ENCODE results near the gene AGO3.
A peak's percentile ranks its signal among the peaks of the same experiment; 100 is the strongest.

Gene AGO3

GRCh38 chr1:36108314-36108713 lies 177.4 kb downstream of the AGO3 start:
- no peak for TF ChIP-seq ZNF70 (CRISPR knock-in tag; IDR thresholded peaks at IDR 0.05)
- ATAC-seq: no peak

- TF ChIP-seq TCF4 (CRISPR knock-in tag; IDR thresholded peaks at IDR 0.05; ENCODE audit: borderline replicate concordance) (no peak), TOX (CRISPR knock-in tag; IDR thresholded peaks at IDR 0.05; ENCODE audit: borderline replicate concordance) (no peak), ZFP30 (CRISPR knock-in tag; IDR thresholded peaks at IDR 0.05) (no peak), OSR1 (CRISPR knock-in tag; IDR thresholded peaks at IDR 0.05) (no peak), SNAI2 (CRISPR knock-in tag; IDR thresholded peaks at IDR 0.05) (no peak), TSHZ2 (CRISPR knock-in tag; IDR thresholded peaks at IDR 0.05) (no peak), PATZ1 (CRISPR knock-in tag; IDR thresholded peaks at IDR 0.05; ENCODE audit: borderline replicate concordance) (peak; percentile 60; the same call in 1 of the 2 replicates)
- peak; percentile 92 for ATAC-seq
These were observed 178.3 kb downstream of the AGO3 start for GRCh38 chr1:36109041-36109679.

DNA sequence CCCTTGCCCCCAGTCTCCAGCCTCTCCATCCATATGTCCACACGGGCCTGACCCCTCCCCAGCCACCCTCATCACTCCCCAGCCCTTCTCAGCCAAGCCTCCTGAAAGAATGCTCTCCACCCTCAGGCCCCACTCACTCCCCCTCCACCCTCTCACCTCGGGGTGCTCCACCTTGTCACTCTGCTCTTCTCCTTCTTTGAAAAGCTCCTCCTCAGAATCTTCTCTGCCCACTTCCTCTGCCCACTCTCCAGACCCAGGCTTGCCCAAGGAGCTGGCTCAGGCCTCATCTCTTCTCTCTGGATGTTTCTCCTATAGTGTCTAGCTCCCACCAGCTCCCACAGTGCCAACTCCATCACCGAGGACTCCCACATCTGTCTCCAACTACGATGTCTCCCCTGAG lies 180.2 kb downstream of the AGO3 start:
- no peak for TF ChIP-seq ESRRG (CRISPR knock-in tag; IDR thresholded peaks at IDR 0.05)
- no peak for TF ChIP-seq RARB (CRISPR knock-in tag; IDR thresholded peaks at IDR 0.05)
- TF ChIP-seq ZNF565 (CRISPR knock-in tag; conservative IDR thresholded peaks at IDR 0.05; ENCODE audit: low read depth): no peak
- no peak for TF ChIP-seq TOX (CRISPR knock-in tag; IDR thresholded peaks at IDR 0.05; ENCODE audit: borderline replicate concordance)
- no peak for TF ChIP-seq ISL1 (CRISPR knock-in tag; IDR thresholded peaks at IDR 0.05)
- TF ChIP-seq, protein P1, sequence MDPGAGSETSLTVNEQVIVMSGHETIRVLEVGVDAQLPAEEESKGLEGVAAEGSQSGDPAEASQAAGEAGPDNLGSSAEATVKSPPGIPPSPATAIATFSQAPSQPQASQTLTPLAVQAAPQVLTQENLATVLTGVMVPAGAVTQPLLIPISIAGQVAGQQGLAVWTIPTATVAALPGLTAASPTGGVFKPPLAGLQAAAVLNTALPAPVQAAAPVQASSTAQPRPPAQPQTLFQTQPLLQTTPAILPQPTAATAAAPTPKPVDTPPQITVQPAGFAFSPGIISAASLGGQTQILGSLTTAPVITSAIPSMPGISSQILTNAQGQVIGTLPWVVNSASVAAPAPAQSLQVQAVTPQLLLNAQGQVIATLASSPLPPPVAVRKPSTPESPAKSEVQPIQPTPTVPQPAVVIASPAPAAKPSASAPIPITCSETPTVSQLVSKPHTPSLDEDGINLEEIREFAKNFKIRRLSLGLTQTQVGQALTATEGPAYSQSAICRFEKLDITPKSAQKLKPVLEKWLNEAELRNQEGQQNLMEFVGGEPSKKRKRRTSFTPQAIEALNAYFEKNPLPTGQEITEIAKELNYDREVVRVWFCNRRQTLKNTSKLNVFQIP (CRISPR knock-in tag; IDR thresholded peaks at IDR 0.05; ENCODE audit: borderline replicate concordance, low read depth): no peak
- no peak for TF ChIP-seq ZC3H10 (CRISPR knock-in tag; IDR thresholded peaks at IDR 0.05)
- TF ChIP-seq SNAI2 (CRISPR knock-in tag; IDR thresholded peaks at IDR 0.05): no peak
- no peak for TF ChIP-seq ZFP3 (CRISPR knock-in tag; IDR thresholded peaks at IDR 0.05)
- no peak for TF ChIP-seq ARNTL (CRISPR knock-in tag; IDR thresholded peaks at IDR 0.05; ENCODE audit: borderline replicate concordance, low read depth)
- no peak for TF ChIP-seq ZFP30 (CRISPR knock-in tag; IDR thresholded peaks at IDR 0.05)
- no peak for TF ChIP-seq PATZ1 (CRISPR knock-in tag; IDR thresholded peaks at IDR 0.05; ENCODE audit: borderline replicate concordance)
- no peak for TF ChIP-seq TSHZ2 (CRISPR knock-in tag; IDR thresholded peaks at IDR 0.05)
- no peak for TF ChIP-seq ZNF70 (CRISPR knock-in tag; IDR thresholded peaks at IDR 0.05)
- no peak for ATAC-seq

All from SK-N-SH treated with all-trans-retinoic acid at 6 μM for 48 hours (cell line).